GM13976 (cell line): ENCODE results near the gene ACACA.
"Not testable (repeated sequence)": the region's sequence is repeated elsewhere in the genome, so short reads cannot be mapped to it uniquely, and the experiment has no call there.

Experiments used
- DNase-seq: peaks from one replicate; pipeline ENCODE4 v3.0.0; 2012; ENCODE audit warnings: low spot score
- in situ Hi-C: fragments of 300-500 bp; cut with MboI; formaldehyde crosslinking; loops from one replicate; pipeline ENCODE4 v1.12.0; 2022; ENCODE audit warnings: low sequenced_read_pairs, mixed read lengths, inconsistent platforms; ENCODE audit not compliant: unreplicated experiment
- TF ChIP-seq, protein P1 (sequence below): IDR thresholded peaks from 2 replicates; pipeline ENCODE4 v1.5.1; 2012; ENCODE audit warnings: borderline replicate concordance, mild to moderate bottlenecking; ENCODE audit not compliant: insufficient read depth; ENCODE audit errors: extremely low read depth, missing control alignments, control extremely low read depth

Gene ACACA

DNA sequence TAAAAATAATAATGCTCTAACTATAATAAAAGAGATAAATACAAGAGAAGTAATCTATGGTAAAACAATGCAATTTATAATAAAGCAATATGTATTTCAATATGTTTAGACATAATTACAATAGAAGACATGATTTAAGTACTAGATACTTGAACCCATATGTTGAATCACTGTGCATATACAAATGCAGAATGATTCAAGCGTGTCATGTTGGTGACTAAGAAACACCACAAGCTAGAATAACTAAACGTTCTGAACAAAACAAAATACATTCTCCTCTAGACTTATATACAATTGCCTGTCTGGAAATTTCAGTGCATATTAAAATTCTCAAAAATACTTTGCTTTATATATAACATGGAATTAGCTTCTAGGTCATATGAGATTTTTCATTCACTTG lies 11.2 kb upstream of the ACACA start:
- in situ Hi-C loops = no loop called here
- DNase-seq = no peak
- TF ChIP-seq, protein P1, sequence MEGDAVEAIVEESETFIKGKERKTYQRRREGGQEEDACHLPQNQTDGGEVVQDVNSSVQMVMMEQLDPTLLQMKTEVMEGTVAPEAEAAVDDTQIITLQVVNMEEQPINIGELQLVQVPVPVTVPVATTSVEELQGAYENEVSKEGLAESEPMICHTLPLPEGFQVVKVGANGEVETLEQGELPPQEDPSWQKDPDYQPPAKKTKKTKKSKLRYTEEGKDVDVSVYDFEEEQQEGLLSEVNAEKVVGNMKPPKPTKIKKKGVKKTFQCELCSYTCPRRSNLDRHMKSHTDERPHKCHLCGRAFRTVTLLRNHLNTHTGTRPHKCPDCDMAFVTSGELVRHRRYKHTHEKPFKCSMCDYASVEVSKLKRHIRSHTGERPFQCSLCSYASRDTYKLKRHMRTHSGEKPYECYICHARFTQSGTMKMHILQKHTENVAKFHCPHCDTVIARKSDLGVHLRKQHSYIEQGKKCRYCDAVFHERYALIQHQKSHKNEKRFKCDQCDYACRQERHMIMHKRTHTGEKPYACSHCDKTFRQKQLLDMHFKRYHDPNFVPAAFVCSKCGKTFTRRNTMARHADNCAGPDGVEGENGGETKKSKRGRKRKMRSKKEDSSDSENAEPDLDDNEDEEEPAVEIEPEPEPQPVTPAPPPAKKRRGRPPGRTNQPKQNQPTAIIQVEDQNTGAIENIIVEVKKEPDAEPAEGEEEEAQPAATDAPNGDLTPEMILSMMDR = no peak

DNA sequence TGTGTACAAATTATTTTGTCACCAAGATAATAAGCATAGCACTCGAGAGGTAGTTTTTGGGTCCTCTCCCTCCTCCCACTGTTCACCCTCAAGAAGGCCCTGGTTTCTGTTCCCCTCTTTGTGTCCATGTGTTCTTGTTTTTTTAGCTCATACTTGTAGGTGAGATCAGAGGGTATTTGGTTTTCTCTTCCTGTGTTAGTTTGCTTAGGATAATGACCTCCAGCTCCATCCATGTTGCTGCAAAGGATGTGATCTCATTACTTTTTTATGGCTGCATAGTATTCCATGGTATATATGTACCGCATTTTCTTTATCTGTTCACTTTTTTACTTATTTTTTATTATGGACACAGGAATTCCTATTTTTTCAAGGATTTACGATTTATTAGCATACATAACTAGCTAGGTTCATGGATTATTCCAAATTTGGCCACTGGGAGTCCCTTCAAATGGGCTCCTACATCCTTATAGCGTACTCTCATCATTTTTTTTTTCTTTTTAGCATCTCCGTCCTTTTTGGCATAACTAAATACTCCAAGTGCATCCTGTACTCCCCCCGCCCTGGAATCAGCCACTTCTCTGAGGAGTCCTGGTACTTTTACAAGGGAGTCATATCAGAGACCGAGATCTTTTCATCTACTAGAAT lies 7.4 kb upstream of the ACACA start:
- no peak for DNase-seq
- TF ChIP-seq, protein P1 = no peak
- in situ Hi-C loops = no loop called here

DNA sequence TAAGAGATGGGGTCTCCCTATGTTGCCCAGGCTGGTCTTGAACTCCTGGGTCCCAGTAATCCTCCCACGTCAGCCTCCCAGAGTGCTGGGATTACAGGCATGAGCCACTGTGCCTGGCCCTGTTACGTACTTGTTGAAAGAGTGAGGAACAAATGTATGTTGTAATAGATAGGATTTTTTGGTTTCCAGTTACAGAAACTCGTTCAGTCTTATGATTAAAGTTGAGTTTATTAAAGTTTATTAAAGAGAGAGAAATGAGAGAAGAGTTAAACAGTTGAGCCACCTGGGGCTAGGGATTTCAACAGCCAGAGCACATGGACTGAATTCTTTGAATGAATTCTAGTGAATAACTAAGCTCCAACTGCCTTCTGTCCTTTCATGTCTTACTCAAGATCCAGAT lies 3.7 kb upstream of the ACACA start:
- in situ Hi-C loops = no loop called here
- TF ChIP-seq, protein P1 = no peak
- DNase-seq = no peak

DNA sequence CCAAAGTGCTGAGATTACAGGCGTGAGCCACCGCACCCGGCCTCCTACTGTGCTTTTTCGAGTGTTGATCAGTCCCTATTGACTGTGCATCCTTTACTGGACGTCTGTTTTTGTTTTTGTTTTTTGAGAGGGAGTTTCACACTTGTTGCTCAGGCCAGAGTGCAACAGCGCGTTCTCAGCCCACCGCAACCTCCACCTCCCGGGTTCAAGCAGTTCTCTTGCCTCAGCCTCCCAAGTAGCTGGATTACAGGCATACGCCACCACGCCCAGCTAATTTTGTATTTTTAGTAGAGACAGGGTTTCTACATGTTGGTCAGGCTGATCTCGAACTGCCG lies 1.5 kb upstream of the ACACA start:
- in situ Hi-C loops, DNase-seq: not testable (repeated sequence)

DNA sequence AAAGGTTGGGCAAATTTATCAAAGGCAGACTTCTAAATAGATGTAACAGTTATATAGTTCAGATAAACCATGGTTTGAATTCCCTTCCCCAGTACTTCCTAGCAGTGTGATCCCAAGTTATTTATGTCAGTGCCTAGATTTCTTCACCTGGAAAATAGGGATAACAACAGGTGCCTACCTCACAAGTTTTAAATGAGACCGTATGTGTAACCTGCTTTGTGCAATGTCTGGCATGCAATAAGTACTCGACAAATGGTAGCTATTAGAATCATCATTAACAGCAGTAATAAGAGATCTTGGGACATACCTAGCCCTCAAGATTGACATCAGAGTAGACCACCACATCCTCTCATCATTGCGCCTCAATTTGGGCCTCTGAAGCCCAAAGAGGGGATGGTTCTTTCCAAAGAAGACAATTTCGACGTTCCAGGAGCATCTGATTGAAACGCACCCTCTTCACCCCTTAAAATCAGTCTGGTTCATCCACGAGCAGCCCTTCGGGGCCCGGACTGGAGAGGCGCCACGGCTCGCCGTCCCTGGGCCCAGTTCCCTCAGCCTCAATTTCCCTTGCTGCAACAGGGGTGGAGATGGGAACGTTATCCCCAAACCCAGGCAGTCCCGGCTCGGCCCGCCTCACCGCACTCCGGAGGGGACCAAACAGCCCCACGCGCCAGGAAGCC lies 541 bp downstream of the ACACA start:
- TF ChIP-seq, protein P1 = no peak
- in situ Hi-C loops = no loop called here
- DNase-seq = peak; percentile 23

DNA sequence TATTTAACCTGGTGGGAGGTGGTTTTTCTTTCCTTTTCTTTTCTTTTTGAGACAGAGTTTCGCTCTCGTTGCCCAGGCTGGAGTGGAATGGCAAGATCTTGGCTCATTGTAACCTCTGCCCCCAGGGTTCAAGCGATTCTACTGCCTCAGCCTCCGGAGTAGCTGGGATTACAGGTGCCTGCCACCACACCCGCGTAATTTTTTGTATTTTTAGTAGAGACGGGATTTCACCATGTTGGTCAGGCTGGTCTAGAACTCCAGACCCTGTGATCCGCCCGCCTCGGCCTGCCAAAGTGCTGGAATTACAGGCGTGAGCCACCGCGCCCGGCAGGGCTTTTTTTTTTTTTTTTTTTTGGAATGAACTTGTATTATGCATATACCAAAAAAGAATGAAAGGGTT lies 1.1 kb downstream of the ACACA start:
- DNase-seq, in situ Hi-C loops: not testable (repeated sequence)

DNA sequence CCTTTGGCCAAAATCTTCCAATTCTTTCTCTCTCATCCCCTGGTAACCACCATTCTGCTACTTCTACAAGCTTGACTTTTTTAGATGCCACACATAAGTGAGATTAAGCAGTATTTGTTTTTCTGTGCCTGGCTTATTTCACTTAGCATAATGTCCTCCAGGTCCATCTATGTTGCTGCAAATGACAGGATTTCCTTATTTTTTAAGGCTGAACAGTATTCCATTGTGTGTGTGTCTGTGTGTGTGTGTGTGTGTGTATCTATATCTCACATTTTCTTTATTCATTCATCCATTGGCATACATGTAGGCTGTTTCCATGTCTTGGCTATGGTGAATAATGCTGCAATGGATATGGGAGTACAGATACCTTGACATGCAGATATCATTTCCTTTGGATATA lies 6.1 kb downstream of the ACACA start:
- no peak for DNase-seq
- in situ Hi-C loops = no loop called here
- TF ChIP-seq, protein P1 = no peak
